OCI-LY7 (cell line): Measurements from ENCODE around the gene PRKN. TPM values are rescaled to one million over a fixed set of nuclear protein-coding genes. Genes with fewer than 3 reads are reported as not detected.

Source experiments
- BruUV-seq: library from RNA; stranded (reverse); fragments of 400-500 nt; replicated peaks from 2 replicates; lab custom pipeline; 2021; lab: Mats Ljungman, UMichigan
- CTCF ChIA-PET: fragments of 300-600 bp; sonication (Branson Sonifier 250); formaldehyde crosslinking; loops from one replicate; lab custom pipeline; 2022; ENCODE audit warnings: antibody characterized with exemption; ENCODE audit not compliant: unreplicated experiment; lab: Charles Lee
- POLR2A ChIA-PET: fragments of 300-600 bp; sonication (Branson Sonifier 250); formaldehyde crosslinking; loops from one replicate; lab custom pipeline; 2022; ENCODE audit warnings: antibody characterized with exemption; lab: Charles Lee
- DNase-seq: peaks from one replicate; pipeline ENCODE4 v3.0.0-alpha.2; 2015; ENCODE audit warnings: low spot score
- H2AFZ ChIP-seq: fragments of 200-600 bp; sonication (generic), shearing (Covaris generic); 2 replicates; pipeline ENCODE4 v1.6.1; 2014; ENCODE audit warnings: mild to moderate bottlenecking, antibody characterized with exemption, low read length, moderate library complexity
- H3K27ac ChIP-seq: fragments of 200-600 bp; sonication (generic); 2 replicates; pipeline ENCODE4 v1.5.1; 2014; ENCODE audit warnings: mixed run types, low read depth, mild to moderate bottlenecking, moderate library complexity, low read length, inconsistent platforms; ENCODE audit not compliant: poor library complexity, severe bottlenecking
- H3K36me3 ChIP-seq: fragments of 200-600 bp; sonication (generic); 2 replicates; pipeline ENCODE4 v1.6.1; 2014; ENCODE audit warnings: mild to moderate bottlenecking, antibody characterized with exemption, low read length, moderate library complexity, mixed read lengths; ENCODE audit not compliant: insufficient read depth
- H3K4me1 ChIP-seq: fragments of 200-600 bp; sonication (generic); 2 replicates; pipeline ENCODE4 v1.5.1; 2014; ENCODE audit warnings: mild to moderate bottlenecking, low read length; ENCODE audit not compliant: insufficient read depth, poor library complexity, severe bottlenecking
- H3K4me2 ChIP-seq: fragments of 200-600 bp; sonication (generic); 2 replicates; pipeline ENCODE4 v1.6.1; 2014; ENCODE audit warnings: mild to moderate bottlenecking, low read length
- H3K4me3 ChIP-seq: fragments of 200-600 bp; sonication (generic); 2 replicates; pipeline ENCODE4 v1.5.1; 2014; ENCODE audit warnings: mild to moderate bottlenecking, low read depth, low read length; ENCODE audit not compliant: poor library complexity, severe bottlenecking
- H3K79me2 ChIP-seq: fragments of 200-600 bp; sonication (generic); 2 replicates; pipeline ENCODE4 v1.6.1; 2016; ENCODE audit warnings: low read depth, mild to moderate bottlenecking, low read length, moderate library complexity, mixed read lengths; ENCODE audit not compliant: insufficient read depth
- H3K9me2 ChIP-seq: fragments of 200-600 bp; sonication (generic); 2 replicates; pipeline ENCODE4 v1.6.1; 2016; ENCODE audit warnings: mild to moderate bottlenecking, low read length, mixed read lengths; ENCODE audit not compliant: insufficient read depth
- H3K9me3 ChIP-seq: fragments of 200-600 bp; sonication (generic); 2 replicates; pipeline ENCODE4 v1.6.1; 2014; ENCODE audit warnings: mild to moderate bottlenecking, mixed run types, low read length, mixed read lengths
- H4K20me1 ChIP-seq: fragments of 200-600 bp; sonication (generic); 2 replicates; pipeline ENCODE4 v1.6.1; 2014; ENCODE audit warnings: mild to moderate bottlenecking, antibody characterized with exemption, low read length, moderate library complexity, mixed read lengths; ENCODE audit not compliant: insufficient read depth
- EZH2phosphoT487 ChIP-seq: fragments of 200-600 bp; sonication (generic); IDR thresholded peaks from 2 replicates; pipeline ENCODE4 v1.6.1; 2018; ENCODE audit warnings: low read depth, borderline replicate concordance, mild to moderate bottlenecking, mixed run types, antibody characterized with exemption, low read length, moderate library complexity, mixed read lengths
- intact Hi-C: fragments of 100-400 bp; cut with micrococcal nuclease; formaldehyde crosslinking; loops from one replicate; pipeline ENCODE4 v1.10.0; 2022; ENCODE audit not compliant: unreplicated experiment
- total RNA-seq, 2 experiments: library from RNA; depleted of rRNA in 1 of 2; stranded (reverse); fragments of >200 nt in 1 of 2; shearing (Covaris generic) in 1 of 2; gene quantifications; 2 replicates each; pipeline ENCODE4 v1.2.3, GENCODE V29; 2014 to 2022
- TF ChIP-seq, protein P1 (sequence below): fragments of 200-600 bp; sonication (generic); conservative IDR thresholded peaks from 2 replicates; pipeline ENCODE4 v1.5.1; 2014; ENCODE audit warnings: mild to moderate bottlenecking, antibody characterized with exemption, low read length, moderate library complexity, mixed read lengths

Gene PRKN
- total RNA-seq, 2 experiments from 2014 or later: 1.3 to 2.0 TPM

DNA sequence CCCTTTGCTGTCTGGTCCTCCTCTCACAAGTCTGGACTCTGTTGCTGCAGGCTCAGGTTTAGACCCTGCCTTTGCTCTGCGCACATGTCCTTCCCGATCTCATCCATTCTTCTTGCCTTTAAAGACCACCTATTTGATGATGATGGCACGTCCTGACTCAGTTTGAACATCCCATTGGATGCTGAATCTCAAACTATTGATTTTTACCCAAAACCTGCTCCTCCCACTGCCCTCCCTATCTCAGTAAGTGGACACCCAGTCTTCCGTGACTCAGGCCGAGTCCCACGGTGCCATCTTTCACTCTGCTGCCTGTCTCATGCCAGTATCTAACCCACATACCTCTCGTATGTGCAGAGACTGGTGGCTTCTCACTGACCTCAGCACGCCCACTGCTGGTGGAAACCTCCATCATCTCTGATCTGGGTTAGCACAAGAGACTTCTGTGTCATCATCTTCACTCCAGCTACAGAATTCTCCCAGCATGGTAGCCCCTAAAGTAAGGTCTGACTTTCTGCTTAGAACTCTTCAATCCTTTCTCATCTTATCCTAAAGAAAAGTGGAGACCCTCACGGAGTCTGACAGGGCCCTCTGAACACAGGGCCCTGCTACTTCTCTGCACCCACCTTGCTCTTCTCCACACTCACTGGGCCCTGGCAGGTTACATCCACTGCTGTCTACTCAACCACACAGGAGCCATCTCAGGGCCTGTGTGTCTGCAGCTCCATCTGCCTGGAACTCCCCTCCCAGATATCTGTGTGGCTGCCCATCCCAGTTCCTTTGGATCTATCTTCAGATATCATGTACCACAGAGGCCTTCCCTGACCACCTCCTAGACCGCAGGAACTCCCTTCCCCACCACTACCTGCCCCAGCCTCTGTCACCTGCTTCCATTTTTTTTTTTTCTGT is 1066.6 kb downstream of the PRKN start:
- Histone ChIP-seq H3K27ac (no peak overlapping the region), H3K9me2 (no peaks in the 10 kb centered on the region), H3K79me2 (no peaks in the 10 kb centered on the region), H3K4me3 (no peak overlapping the region), H4K20me1 (no peaks in the 10 kb centered on the region), H3K4me1 (no peaks in the 10 kb centered on the region), H2AFZ (no peak overlapping the region), H3K9me3 (no peaks in the 10 kb centered on the region), H3K4me2 (no peak overlapping the region), H3K36me3 (no peaks in the 10 kb centered on the region)
- no TSS peak for BruUV-seq
- POLR2A ChIA-PET: interaction anchor here (0.5 to 0.9 kb wide), 2 partner anchors 15 to 658 kb away, joined by 3 read pairs; no protein-coding TSS in a partner anchor
- TF ChIP-seq, protein P1, sequence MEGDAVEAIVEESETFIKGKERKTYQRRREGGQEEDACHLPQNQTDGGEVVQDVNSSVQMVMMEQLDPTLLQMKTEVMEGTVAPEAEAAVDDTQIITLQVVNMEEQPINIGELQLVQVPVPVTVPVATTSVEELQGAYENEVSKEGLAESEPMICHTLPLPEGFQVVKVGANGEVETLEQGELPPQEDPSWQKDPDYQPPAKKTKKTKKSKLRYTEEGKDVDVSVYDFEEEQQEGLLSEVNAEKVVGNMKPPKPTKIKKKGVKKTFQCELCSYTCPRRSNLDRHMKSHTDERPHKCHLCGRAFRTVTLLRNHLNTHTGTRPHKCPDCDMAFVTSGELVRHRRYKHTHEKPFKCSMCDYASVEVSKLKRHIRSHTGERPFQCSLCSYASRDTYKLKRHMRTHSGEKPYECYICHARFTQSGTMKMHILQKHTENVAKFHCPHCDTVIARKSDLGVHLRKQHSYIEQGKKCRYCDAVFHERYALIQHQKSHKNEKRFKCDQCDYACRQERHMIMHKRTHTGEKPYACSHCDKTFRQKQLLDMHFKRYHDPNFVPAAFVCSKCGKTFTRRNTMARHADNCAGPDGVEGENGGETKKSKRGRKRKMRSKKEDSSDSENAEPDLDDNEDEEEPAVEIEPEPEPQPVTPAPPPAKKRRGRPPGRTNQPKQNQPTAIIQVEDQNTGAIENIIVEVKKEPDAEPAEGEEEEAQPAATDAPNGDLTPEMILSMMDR: no peak
- no peak for TF ChIP-seq EZH2phosphoT487
- no peak for DNase-seq
- CTCF ChIA-PET: no interaction called here
- intact Hi-C loops: no loop called here

DNA sequence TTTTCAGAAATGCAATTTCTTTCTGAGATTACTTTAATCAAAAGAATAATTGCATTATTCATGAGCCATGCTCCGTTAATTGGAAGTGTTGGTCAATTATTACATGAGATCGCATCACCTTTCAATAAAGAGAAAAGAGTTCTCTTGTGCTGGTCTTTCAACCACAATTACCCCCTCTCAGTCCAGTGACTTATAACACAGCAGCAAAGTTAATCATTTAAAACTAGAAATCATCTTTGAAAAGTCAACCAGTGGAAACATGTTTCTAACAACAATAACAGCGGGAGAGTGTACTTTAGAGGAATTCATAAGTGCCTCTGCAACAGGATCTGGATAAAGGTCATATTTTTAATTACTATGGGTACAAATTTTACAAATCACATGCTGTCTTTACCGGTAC is 1069.4 kb downstream of the PRKN start:
- no peak for DNase-seq
- TF ChIP-seq EZH2phosphoT487: no peak
- TF ChIP-seq, protein P1: no peak
- intact Hi-C loops: no loop called here
- H3K27ac ChIP-seq: no peak overlapping the region
- no peaks in the 10 kb centered on the region for H3K9me2 ChIP-seq
- H3K36me3 ChIP-seq: no peaks in the 10 kb centered on the region
- H3K79me2 ChIP-seq: no peaks in the 10 kb centered on the region
- CTCF ChIA-PET: no interaction called here
- no peaks in the 10 kb centered on the region for H4K20me1 ChIP-seq
- H3K9me3 ChIP-seq: no peaks in the 10 kb centered on the region
- no peak overlapping the region for H3K4me3 ChIP-seq
- H3K4me1 ChIP-seq: no peaks in the 10 kb centered on the region
- no TSS peak for BruUV-seq
- no peak overlapping the region for H3K4me2 ChIP-seq
- POLR2A ChIA-PET: interaction anchor here (0.6 to 0.7 kb wide), 4 partner anchors 93 to 351 kb away, joined by 3 to 4 read pairs (median 4); no protein-coding TSS in a partner anchor
- H2AFZ ChIP-seq: no peak overlapping the region

DNA sequence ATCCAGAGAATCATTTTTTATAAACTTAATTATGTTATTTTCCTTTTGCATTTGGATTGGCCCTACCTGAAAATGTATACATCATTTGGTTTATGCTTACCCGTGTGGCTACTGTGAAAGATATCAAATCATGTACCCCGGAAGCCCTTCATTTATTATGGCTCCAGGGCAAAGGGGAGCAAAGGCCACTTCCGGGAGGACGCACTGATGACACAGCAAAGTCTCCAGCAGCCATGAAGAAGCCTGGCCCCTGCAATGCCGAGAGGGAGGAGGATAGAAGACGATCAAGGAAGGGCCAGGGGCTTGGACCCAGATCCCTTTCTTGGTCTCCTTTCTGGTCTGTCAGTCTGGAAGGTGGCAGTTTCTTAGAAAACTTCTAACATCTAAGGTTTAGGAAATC is 1073.4 kb downstream of the PRKN start:
- H3K4me1 ChIP-seq: no peaks in the 10 kb centered on the region
- H3K9me2 ChIP-seq: no peaks in the 10 kb centered on the region
- H3K9me3 ChIP-seq: no peaks in the 10 kb centered on the region
- intact Hi-C loops: no loop called here
- H2AFZ ChIP-seq: no peak overlapping the region
- no peak overlapping the region for H3K27ac ChIP-seq
- ChIA-PET CTCF (no interaction called here), POLR2A (no interaction called here)
- BruUV-seq: no TSS peak
- H3K4me3 ChIP-seq: no peak overlapping the region
- DNase-seq: no peak
- no peaks in the 10 kb centered on the region for H3K79me2 ChIP-seq
- H4K20me1 ChIP-seq: no peaks in the 10 kb centered on the region
- no peak for TF ChIP-seq EZH2phosphoT487
- TF ChIP-seq, protein P1: no peak
- no peaks in the 10 kb centered on the region for H3K36me3 ChIP-seq
- H3K4me2 ChIP-seq: no peak overlapping the region
